BJ (cell line): Measurements from ENCODE around the gene FFAR3. TPM values are rescaled to one million over a fixed set of nuclear protein-coding genes. Genes with fewer than 3 reads are reported as not detected.
A peak's percentile ranks its signal among the peaks of the same experiment; 100 is the strongest.

Source experiments
- CTCF ChIA-PET: fragments of 350-600 bp; formaldehyde crosslinking; extraction: SDS; loops from one replicate; lab custom pipeline; 2021; ENCODE audit warnings: antibody characterized with exemption, inconsistent platforms; lab: Yijun Ruan, JAX
- POLR2A ChIA-PET: fragments of 300-600 bp; sonication (Branson Sonifier 250); formaldehyde crosslinking; extraction: SDS; loops from one replicate; lab custom pipeline; 2021; ENCODE audit warnings: antibody characterized with exemption; lab: Charles Lee
- DNase-seq: peaks from one replicate; pipeline ENCODE4 v3.0.0-alpha.2; 2011; ENCODE audit warnings: low read depth
- H3K27me3 ChIP-seq: 2 replicates; pipeline ENCODE4 v1.6.0; 2011; ENCODE audit warnings: low read length; ENCODE audit not compliant: control insufficient read depth, insufficient read depth
- H3K36me3 ChIP-seq: 2 replicates; pipeline ENCODE4 v1.5.1; 2011; ENCODE audit warnings: low read length; ENCODE audit not compliant: control insufficient read depth, insufficient read depth
- H3K4me3 ChIP-seq: 2 replicates; pipeline ENCODE4 v1.5.1; 2011; ENCODE audit warnings: low read depth, mild to moderate bottlenecking, control low read depth, low read length
- polyA plus RNA-seq: library from polyadenylated mRNA; depleted of rRNA; stranded (reverse); fragments of >200 nt; gene quantifications from 2 replicates; pipeline ENCODE4 v1.2.3, GENCODE V29; 2011
- TF ChIP-seq, protein P1 (sequence below): IDR thresholded peaks from 2 replicates; pipeline ENCODE4 v1.5.1; 2011; ENCODE audit warnings: low read depth, mild to moderate bottlenecking, control low read depth, inconsistent platforms, low read length, moderate library complexity; ENCODE audit not compliant: insufficient read depth

The FFAR3 gene
- polyA plus RNA-seq, 1 experiment = not detected

DNA sequence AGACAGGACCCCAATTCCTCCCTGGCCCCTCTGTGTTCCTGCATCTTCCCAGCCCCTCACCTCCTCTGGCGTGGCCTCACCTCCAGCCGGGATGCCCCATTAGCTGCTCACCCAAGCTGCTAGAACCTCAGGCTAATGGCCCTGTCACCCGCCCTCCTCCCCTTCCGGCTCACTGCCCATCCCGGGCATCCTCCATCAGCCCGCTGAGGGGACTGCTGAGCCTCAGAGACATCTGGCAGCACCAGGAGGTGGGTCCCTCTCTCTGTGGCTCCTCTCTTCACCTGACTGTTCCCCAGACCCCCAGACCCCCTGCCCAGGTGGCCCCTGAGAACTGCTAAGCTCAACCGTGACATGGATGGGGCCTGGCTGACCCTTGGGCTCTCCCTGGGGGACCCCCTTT, 7.7 kb upstream of the FFAR3 start:
- no peaks in the 10 kb centered on the region for H3K36me3 ChIP-seq
- no peak overlapping the region for H3K4me3 ChIP-seq
- no peak for DNase-seq
- peaks cover 2% of the 10 kb centered on the region; the same call in 1 of the 2 replicates for H3K27me3 ChIP-seq
- POLR2A ChIA-PET = no interaction called here
- TF ChIP-seq, protein P1, sequence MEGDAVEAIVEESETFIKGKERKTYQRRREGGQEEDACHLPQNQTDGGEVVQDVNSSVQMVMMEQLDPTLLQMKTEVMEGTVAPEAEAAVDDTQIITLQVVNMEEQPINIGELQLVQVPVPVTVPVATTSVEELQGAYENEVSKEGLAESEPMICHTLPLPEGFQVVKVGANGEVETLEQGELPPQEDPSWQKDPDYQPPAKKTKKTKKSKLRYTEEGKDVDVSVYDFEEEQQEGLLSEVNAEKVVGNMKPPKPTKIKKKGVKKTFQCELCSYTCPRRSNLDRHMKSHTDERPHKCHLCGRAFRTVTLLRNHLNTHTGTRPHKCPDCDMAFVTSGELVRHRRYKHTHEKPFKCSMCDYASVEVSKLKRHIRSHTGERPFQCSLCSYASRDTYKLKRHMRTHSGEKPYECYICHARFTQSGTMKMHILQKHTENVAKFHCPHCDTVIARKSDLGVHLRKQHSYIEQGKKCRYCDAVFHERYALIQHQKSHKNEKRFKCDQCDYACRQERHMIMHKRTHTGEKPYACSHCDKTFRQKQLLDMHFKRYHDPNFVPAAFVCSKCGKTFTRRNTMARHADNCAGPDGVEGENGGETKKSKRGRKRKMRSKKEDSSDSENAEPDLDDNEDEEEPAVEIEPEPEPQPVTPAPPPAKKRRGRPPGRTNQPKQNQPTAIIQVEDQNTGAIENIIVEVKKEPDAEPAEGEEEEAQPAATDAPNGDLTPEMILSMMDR = no peak
- CTCF ChIA-PET = interaction anchor here (1.2 kb wide), 2 partner anchors 26 to 119 kb away, joined by 3 to 4 read pairs; no protein-coding TSS in a partner anchor

DNA sequence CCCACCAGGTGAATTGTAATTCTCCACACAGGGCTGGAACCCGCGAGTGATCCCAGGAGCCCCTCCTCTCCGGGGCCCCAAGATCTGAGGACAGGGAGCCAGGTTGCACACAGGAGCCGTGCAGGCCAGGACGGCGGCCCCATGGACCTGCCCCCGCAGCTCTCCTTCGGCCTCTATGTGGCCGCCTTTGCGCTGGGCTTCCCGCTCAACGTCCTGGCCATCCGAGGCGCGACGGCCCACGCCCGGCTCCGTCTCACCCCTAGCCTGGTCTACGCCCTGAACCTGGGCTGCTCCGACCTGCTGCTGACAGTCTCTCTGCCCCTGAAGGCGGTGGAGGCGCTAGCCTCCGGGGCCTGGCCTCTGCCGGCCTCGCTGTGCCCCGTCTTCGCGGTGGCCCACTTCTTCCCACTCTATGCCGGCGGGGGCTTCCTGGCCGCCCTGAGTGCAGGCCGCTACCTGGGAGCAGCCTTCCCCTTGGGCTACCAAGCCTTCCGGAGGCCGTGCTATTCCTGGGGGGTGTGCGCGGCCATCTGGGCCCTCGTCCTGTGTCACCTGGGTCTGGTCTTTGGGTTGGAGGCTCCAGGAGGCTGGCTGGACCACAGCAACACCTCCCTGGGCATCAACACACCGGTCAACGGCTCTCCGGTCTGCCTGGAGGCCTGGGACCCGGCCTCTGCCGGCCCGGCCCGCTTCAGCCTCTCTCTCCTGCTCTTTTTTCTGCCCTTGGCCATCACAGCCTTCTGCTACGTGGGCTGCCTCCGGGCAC, 6.7 kb upstream of the FFAR3 start:
- TF ChIP-seq, protein P1 = no peak
- no peak for DNase-seq
- ChIA-PET CTCF (interaction anchor here (1.2 to 4.2 kb wide), 5 partner anchors 27 to 238 kb away, joined by 3 to 36 read pairs (median 4); no protein-coding TSS in a partner anchor), POLR2A (no interaction called here)
- Histone ChIP-seq H3K27me3 (peaks cover 2% of the 10 kb centered on the region; the same call in 1 of the 2 replicates), H3K36me3 (no peaks in the 10 kb centered on the region), H3K4me3 (no peak overlapping the region)

DNA sequence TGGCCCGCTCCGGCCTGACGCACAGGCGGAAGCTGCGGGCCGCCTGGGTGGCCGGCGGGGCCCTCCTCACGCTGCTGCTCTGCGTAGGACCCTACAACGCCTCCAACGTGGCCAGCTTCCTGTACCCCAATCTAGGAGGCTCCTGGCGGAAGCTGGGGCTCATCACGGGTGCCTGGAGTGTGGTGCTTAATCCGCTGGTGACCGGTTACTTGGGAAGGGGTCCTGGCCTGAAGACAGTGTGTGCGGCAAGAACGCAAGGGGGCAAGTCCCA, 6.1 kb upstream of the FFAR3 start:
- no peak for DNase-seq
- CTCF ChIA-PET = interaction anchor here (0.6 to 4.2 kb wide), 14 partner anchors 13 to 361 kb away, joined by 3 to 36 read pairs (median 4); partner anchors contain the start of gene HAUS5
- Histone ChIP-seq H3K36me3 (no peaks in the 10 kb centered on the region), H3K4me3 (no peak overlapping the region), H3K27me3 (peaks cover 2% of the 10 kb centered on the region; the same call in 1 of the 2 replicates)
- POLR2A ChIA-PET = no interaction called here
- TF ChIP-seq, protein P1 = no peak

DNA sequence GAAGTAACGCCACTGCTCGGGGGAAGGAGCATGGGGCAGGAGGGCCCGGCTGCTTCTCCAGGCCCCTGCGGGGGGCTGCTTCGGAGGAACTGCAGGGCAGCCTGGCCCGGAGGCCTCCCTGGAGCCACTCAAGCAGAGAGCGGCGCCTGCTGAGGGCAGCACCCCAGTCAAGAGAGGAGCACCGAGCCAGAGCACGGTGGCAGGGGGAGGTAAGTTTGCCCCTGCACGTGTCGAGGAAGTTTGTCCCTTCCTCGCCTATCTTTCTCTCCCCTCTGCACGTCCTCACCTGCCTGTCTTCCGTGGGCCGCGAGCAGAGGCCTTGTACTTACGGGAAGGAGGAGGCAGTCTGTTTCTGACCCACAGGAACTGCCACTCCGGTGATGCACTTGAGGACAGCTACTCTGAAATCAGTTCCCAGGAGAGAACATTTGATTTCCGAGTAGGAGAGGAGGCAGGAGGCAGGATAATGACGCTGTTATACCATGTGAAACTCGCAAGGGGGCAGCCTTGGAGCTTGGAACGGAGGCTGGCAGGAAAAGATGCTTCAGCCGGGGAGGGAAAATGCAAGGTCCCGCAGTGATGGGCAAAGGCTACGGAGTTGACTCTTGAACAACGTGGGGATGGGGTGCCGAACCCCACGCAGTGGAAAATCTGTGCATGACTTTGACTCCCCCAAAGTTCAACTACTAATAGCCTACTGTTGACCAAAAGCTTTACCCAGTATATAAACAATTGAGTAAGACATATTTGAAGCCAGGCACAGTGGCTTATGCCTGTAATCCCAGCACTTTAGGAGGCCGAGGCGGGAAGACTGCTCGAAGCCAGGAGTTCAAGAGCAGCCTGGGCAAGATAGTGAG, 5.6 kb upstream of the FFAR3 start:
- Histone ChIP-seq H3K36me3 (no peaks in the 10 kb centered on the region), H3K4me3 (no peak overlapping the region), H3K27me3 (peaks cover 2% of the 10 kb centered on the region; the same call in 1 of the 2 replicates)
- TF ChIP-seq, protein P1 = peak; percentile 80
- POLR2A ChIA-PET = no interaction called here
- CTCF ChIA-PET = interaction anchor here (0.6 to 4.2 kb wide), 25 partner anchors 9 to 361 kb away, joined by 3 to 36 read pairs (median 4); partner anchors contain the start of gene HAUS5
- peak; percentile 3 for DNase-seq

DNA sequence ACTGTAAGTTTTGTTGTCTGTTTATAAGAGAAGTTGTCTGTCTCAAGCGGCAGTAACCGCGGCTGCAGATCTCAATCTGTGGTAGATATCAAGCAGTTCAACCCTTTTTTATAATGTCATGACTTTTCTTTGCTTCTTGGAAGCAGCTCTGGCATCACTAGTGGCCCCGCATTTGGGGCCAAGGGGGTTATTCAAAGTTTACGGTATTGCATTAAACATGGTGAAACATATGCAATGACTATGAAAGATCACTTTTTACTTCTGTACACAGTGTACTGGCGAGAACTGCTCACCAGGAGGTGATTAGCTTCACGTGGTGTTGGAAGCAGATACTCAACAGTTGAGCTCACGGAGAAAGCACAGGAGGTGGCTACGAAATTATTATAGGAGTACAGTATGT, 4.6 kb upstream of the FFAR3 start:
- Histone ChIP-seq H3K27me3 (peaks cover 2% of the 10 kb centered on the region; the same call in 1 of the 2 replicates), H3K36me3 (no peaks in the 10 kb centered on the region), H3K4me3 (no peak overlapping the region)
- DNase-seq = no peak
- TF ChIP-seq, protein P1 = no peak
- ChIA-PET POLR2A (no interaction called here), CTCF (interaction anchor here (0.7 to 4.2 kb wide), 18 partner anchors 8 to 360 kb away, joined by 3 to 36 read pairs (median 4); no protein-coding TSS in a partner anchor)
